Ectodermal cell (in vitro differentiated cells): ENCODE data around the gene JOSD2.

Experiments
- H3K27ac ChIP-seq: 2 replicates; pipeline ENCODE4 v1.7.0; 2013; ENCODE audit warnings: mild to moderate bottlenecking, low read depth, low read length; ENCODE audit not compliant: insufficient read depth, poor library complexity, severe bottlenecking
- H3K27me3 ChIP-seq: 2 replicates; pipeline ENCODE4 v1.7.0; 2013; ENCODE audit warnings: mild to moderate bottlenecking, low read length; ENCODE audit not compliant: insufficient read depth, control insufficient read depth, poor library complexity, severe bottlenecking
- H3K36me3 ChIP-seq: one replicate; pipeline ENCODE4 v1.7.0; 2013; ENCODE audit warnings: low read length; ENCODE audit not compliant: control insufficient read depth, insufficient read depth
- H3K4me1 ChIP-seq: one replicate; pipeline ENCODE4 v1.7.0; 2013; ENCODE audit warnings: low read length; ENCODE audit not compliant: control insufficient read depth, insufficient read depth
- H3K4me3 ChIP-seq: 2 replicates; pipeline ENCODE4 v1.7.0; 2013; ENCODE audit warnings: low read depth, low read length, control low read depth; ENCODE audit not compliant: insufficient read depth
- H3K9me3 ChIP-seq: 2 replicates; pipeline ENCODE4 v1.7.0; 2013; ENCODE audit warnings: mild to moderate bottlenecking, low read length, moderate library complexity; ENCODE audit not compliant: control insufficient read depth
- WGBS, 2 experiments: methylation state at CpG; one replicate each; pipeline ENCODE4 v1.1.7; 2013; ENCODE audit warnings: missing lambda C conversion rate in 2 of 2; 5-methylcytosine and 5-hydroxymethylcytosine counted together

The JOSD2 gene

DNA sequence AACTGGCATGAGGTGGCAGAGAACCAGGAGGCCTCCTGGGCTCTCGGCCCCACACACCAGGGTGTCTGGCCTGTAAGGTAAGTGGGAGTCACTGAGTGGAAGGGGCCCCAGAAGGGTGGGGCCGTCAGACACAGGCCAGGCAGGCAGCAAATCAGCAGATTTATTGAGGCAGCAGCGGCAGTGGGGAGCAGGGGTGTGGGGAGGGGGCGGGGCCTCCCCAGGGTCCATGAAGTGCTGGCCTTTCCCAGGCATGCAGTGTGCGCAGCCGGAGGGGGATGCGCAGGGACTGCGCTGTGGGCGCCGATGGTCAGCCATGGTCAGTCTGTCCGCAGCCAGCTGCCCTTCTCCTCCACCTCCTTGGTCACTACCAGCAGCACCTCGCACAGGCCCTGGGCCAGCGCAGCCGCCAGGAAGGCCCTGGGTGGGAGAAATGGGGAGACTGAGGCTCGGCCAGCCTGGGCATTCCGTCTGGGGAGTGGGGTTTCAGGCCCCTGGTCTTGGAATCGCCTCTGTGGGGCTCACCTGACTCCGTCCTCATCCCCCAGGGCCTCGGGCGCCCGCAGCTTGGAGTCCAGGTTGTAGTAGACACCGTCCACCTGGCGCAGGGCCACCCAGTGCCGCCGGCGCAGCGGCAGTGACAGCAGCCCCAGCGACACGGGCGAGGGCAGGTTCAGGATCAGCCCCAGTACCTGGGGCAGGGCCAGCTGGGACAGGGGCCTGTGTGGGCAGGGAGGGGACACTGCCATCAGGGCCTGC is 5.0 kb downstream of the JOSD2 start:
- H3K27ac ChIP-seq = no peak overlapping the region

DNA sequence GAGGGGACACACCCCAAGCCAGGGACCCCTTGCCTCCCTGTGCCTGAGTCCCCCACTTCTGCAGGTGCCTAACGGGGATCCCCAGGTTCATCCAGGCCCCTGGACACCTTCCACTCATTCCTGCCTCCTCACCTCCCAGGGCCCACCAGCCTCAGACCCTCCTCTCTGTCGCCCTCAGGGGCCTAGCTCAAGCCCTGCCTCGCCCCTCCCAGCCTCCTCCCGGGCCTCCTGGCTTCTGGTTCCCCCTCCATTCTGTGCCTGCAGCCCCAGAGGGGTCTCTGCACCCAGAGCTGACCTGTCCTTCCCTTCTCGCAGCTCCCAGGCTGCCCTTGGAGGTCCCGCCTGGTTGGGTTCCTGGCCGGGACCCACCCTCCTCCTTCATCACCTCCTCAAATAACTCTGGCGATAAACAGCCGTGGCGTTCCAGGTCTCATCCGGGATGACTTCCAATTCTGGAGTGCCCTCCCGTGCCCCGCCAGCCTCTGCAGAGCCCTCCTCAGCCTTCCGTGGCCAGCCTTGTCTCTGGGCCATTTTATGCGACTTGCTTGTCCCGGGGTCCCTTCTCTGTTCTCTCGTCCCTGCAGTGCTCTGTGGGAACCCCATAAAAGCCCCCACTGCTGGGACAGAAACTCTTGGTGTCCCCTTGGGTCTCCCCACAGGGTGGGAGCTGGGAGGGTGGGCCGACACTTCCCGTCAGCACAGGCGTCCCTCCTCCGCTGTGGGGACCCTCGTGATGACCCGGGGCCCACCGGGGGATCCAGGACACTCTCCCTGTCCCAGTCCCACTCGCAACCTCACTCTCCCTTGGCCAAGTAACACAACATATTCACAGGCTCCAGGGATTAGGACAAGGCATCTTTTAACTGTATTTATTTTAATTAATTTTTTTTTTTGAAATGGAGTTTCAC is 9.2 kb downstream of the JOSD2 start:
- Histone ChIP-seq H3K4me1 (peaks cover 6% of the 10 kb centered on the region), H3K9me3 (no peaks in the 10 kb centered on the region), H3K27me3 (peaks cover 30% of the 10 kb centered on the region), H3K4me3 (no peak overlapping the region), H3K27ac (no peak overlapping the region), H3K36me3 (no peaks in the 10 kb centered on the region)
- 83 to 84% methylated on average over 25 of the region's 25 CpGs for WGBS, 2 experiments

More for the DNA sequence above, 5.0 kb downstream of the JOSD2 start:
- H3K4me1 ChIP-seq = peaks cover 5% of the 10 kb centered on the region
- no peaks in the 10 kb centered on the region for H3K9me3 ChIP-seq
- H3K36me3 ChIP-seq = no peaks in the 10 kb centered on the region
- no peak overlapping the region for H3K4me3 ChIP-seq
- H3K27me3 ChIP-seq = no peaks in the 10 kb centered on the region
- 93 to 94% methylated on average over 30 of the region's 30 CpGs for WGBS, 2 experiments

DNA sequence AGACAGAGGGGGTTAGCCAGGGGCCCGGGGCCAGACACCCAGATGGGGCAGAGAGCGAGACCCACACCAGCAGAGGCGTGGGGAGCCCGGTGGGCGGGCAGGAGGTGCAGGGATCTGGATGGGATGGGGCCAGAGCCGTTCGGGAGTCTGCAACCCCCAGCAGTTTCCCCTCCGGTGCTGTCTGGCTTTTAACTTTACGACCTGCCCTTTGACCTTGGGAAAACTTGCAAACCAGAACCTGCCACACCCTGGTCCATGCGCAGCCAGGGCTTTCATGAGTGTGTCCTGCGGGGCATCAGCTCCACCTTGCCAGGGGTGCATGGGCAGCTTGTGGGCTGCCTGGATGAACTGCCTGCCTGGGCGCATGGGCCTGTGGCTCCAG is 9.8 kb downstream of the JOSD2 start:
- H3K36me3 ChIP-seq = no peaks in the 10 kb centered on the region
- 80 to 83% methylated on average over 12 of the region's 12 CpGs for WGBS, 2 experiments
- H3K9me3 ChIP-seq = no peaks in the 10 kb centered on the region
- H3K27ac ChIP-seq = no peak overlapping the region
- peaks cover 6% of the 10 kb centered on the region for H3K4me1 ChIP-seq
- H3K27me3 ChIP-seq = peaks cover 30% of the 10 kb centered on the region
- no peak overlapping the region for H3K4me3 ChIP-seq

DNA sequence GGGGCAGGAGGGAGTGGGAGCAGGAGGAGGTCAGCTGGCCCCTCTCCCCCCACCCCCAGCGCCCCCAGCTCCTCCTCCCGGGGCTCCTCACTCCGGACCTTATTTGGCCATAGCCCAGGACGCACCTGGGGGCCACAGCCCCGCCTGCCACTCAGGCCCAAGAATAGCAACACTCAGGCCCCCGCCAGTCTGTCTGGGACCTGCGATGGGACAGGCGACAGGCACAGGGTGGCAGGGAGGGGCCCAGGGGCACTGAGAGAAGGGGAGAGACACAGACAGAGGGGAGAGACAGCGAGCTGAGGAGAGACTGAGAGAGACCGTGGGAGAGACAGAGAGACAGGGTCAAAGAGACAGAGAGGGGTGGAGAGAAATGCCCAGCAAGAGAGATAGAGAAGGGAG is 10.2 kb downstream of the JOSD2 start:
- Histone ChIP-seq H3K36me3 (no peaks in the 10 kb centered on the region), H3K4me1 (peaks cover 6% of the 10 kb centered on the region), H3K4me3 (no peak overlapping the region), H3K27me3 (peaks cover 30% of the 10 kb centered on the region), H3K27ac (no peak overlapping the region), H3K9me3 (no peaks in the 10 kb centered on the region)
- 46 to 54% methylated on average over 10 of the region's 10 CpGs for WGBS, 2 experiments

DNA sequence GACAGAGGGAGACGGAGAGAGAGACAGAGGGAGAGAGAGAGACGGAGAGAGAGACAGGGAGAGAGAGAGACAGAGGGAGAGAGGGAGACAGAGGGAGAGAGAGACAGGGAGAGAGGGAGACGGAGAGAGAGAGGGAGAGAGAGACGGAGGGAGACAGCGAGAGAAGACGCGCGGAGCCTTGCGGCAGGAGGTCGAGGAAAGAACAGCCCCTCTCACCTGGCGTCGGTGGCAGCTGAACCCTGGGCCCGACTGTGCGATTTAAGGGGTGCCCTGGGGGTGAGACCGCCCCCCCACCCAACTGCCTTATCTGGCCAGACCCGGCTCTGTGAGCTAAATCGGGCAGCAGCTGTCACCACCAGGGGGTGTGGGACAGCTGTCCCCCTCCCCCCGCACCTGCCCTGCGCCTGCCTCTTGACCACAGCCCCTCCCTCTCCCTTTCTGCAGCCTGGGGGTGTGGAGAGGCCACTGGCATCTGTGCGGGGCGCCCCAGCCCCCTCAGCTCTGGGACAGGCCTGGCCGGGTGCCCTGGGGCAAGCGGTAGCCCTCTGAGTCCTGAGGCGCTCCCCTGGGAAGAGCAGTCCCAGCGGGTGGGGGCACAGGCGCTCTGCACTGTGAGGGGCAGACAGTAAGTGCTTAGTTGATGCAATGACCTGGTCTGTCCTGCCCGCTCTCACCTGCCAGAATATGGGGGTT is 10.8 kb downstream of the JOSD2 start:
- WGBS, 2 experiments = 21 to 22% methylated on average over 27 of the region's 27 CpGs
- H3K27ac ChIP-seq = no peak overlapping the region

DNA sequence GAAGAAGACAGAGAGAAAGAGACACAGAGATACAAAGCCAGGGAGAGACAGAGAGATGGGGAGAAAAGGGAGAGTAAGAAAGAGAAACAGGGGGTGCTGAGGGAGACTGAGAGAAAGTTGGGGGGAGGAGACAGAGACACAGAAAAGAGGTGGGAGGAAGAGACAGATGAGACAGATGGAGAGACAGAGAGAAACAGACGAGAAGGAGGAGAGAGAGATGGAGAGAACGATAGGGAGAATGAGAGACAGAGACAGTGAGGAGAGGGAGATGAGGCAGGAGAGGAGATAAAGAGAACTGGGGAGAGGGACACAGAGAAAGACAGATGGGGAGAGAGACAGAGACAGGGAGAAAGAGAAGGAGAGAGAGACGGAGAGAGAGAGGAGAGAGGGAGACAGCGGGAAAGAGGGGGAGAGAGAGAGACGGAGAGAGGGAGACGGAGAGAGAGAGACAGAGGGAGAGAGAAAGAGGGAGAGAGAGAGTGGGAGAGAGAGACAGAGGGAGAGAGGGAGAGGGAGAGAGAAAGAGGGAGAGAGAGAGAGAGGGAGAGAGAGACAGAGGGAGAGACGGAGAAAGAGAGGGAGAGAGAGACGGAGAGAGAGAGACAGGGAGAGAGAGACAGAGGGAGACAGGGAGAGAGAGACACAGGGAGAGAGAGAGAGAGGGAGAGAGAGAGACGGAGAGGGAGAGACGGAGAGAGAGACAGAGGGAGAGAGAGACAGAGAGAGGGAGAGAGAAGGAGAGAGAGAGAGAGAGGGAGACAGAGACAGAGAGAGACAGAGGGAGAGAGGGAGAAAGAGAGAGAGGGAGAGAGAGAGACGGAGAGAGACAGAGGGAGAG is 12.6 kb downstream of the JOSD2 start:
- H3K27me3 ChIP-seq = peaks cover 32% of the 10 kb centered on the region

More for the DNA sequence above, 10.8 kb downstream of the JOSD2 start:
- Histone ChIP-seq H3K4me1 (peaks cover 6% of the 10 kb centered on the region), H3K9me3 (no peaks in the 10 kb centered on the region), H3K36me3 (no peaks in the 10 kb centered on the region), H3K4me3 (no peak overlapping the region), H3K27me3 (peaks cover 30% of the 10 kb centered on the region)

DNA sequence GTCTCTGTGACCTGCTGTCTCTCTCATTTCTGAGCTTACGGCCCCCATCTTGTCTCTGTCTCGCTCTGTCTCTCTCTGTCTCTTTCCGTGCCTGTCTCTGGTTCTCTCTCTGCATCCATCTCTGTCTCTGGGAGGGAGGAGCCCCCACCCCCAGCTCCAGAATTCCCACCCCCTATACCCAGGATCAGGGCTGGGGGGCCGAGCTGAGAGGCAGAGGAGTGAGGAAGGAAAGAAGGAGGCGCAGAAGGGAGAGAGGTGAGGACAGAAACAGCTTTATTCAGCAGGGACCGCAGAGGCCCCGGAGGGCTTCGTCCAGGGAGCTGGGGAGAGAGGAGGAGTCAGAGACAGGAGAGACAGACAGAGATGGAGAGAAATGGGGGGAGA is 14.0 kb downstream of the JOSD2 start:
- 74 to 78% methylated on average over 8 of the region's 8 CpGs for WGBS, 2 experiments
- H3K4me3 ChIP-seq = no peak overlapping the region
- H3K36me3 ChIP-seq = no peaks in the 10 kb centered on the region
- H3K9me3 ChIP-seq = no peaks in the 10 kb centered on the region
- peaks cover 46% of the 10 kb centered on the region for H3K27me3 ChIP-seq
- peaks cover 6% of the 10 kb centered on the region for H3K4me1 ChIP-seq
- H3K27ac ChIP-seq = no peak overlapping the region

More for the DNA sequence above, 12.6 kb downstream of the JOSD2 start:
- peaks cover 6% of the 10 kb centered on the region for H3K4me1 ChIP-seq
- WGBS, 2 experiments = 83 to 84% methylated on average over 11 of the region's 11 CpGs
- no peaks in the 10 kb centered on the region for H3K9me3 ChIP-seq
- no peaks in the 10 kb centered on the region for H3K36me3 ChIP-seq
- no peak overlapping the region for H3K4me3 ChIP-seq
- no peak overlapping the region for H3K27ac ChIP-seq

DNA sequence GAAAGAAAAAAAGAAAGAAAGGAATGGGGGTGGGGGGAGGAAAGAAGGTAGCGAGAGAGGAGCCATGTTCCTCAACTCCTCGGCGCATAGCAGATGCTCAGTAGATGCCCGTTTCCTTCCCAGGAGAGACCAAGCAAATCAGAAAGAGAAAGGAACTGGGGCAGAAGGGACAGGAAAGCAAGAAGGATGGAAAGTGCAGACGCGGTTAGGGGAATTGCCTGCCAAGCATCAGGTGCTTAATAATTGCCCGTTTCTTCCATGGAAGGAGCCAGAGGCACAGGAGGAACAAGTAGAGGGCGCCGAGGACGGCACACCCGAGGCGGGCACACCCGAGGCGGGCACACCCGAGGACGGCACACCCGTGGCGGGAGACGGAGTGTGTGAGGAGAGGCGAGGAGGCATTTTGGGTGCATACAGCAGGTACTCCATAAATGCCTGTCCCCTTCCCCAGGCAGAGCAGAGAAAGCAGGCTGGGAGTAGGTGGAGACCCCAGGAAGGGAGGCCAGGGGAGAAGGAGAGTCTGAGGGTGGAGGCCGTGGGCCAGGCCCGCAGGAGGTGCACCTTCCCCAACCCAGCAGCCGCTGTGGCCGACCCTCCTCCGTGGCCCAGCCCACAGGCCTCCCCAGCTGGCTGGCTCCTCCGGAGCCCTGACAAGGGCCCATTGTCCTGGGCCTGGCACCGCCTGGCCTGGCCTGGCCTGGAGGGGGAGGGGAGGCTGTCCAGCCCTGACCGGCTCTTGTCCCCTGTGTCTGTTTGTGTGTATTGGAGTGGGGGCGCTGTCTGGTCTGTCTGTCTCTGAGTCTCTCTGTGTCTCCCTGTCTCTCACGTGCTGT is 14.6 kb downstream of the JOSD2 start:
- Histone ChIP-seq H3K4me3 (no peak overlapping the region), H3K4me1 (peaks cover 6% of the 10 kb centered on the region), H3K27me3 (peaks cover 52% of the 10 kb centered on the region), H3K9me3 (no peaks in the 10 kb centered on the region), H3K36me3 (no peaks in the 10 kb centered on the region), H3K27ac (no peak overlapping the region)
- 69 to 74% methylated on average over 30 of the region's 30 CpGs for WGBS, 2 experiments

DNA sequence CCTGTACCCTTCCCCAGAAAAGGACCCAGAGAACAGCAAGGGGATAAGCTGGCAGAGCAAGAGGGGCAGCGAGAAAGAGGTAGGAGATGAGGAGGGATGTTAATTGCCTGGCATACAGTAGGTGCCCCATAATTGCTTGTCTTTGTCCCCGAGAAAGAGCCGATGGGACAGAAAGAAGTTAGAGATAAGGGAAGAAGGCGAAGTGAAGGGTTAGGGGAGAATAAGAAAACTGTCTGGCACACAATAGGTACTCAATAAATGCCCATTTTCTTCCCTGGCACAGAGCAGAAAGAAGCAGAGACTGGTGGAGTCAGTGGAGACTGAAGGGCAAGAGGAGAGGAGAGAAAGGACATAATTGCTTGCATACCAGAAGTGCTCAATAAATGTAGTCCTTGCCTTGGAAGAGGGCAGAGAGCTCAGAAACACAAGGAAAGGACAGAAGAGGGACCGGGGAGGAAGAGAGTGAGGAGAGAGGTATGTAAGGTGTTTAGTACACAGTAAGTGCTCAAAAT is 15.9 kb downstream of the JOSD2 start:
- no peaks in the 10 kb centered on the region for H3K9me3 ChIP-seq
- peaks cover 53% of the 10 kb centered on the region for H3K27me3 ChIP-seq
- H3K4me3 ChIP-seq = no peak overlapping the region
- H3K4me1 ChIP-seq = peaks cover 5% of the 10 kb centered on the region
- no peak overlapping the region for H3K27ac ChIP-seq
- no peaks in the 10 kb centered on the region for H3K36me3 ChIP-seq
- 85 to 90% methylated on average over 5 of the region's 5 CpGs for WGBS, 2 experiments
